ENCODE data around the gene TMEM235. TPM values are rescaled to one million over a fixed set of nuclear protein-coding genes. Genes with fewer than 3 reads are reported as not detected.

Gene TMEM235
- total and polyA plus RNA-seq, 9 of the 15 experiments (the other 6 are each of a cell fraction or from before 2014, with no cell fraction given) = not detected

- peak; percentile 91 for TF ChIP-seq ZBTB33 (CRISPR knock-in tag; IDR thresholded peaks at IDR 0.05)
- TF ChIP-seq ZNF124 (CRISPR knock-in tag; IDR thresholded peaks at IDR 0.05) = no peak
Measured at GRCh38 chr17:78255029-78255656, 23.7 kb downstream of the TMEM235 start (continued).

- Histone ChIP-seq H3K9ac (ENCODE audit: insufficient read depth in 1 of 2, low read depth in 2 of 2, low read length in 2 of 2) (peak overlapping the region; percentile 74 to 89; a peak in 2 of 4 replicates), H3K4me2 (ENCODE audit: insufficient read depth, low read length) (peak overlapping the region; percentile 82), H3K27ac (ENCODE audit: extremely low read depth, low read depth, low read length) (peak overlapping the region; percentile 78), H3K9me3 (replicated peaks; ENCODE audit: control insufficient read depth, insufficient read depth, low read depth, low read length) (no peaks in the 10 kb centered on the region), H2AFZ (ENCODE audit: low read depth, low read length) (peak overlapping the region; percentile 26; the same call in 1 of the 2 replicates), H4K20me1 (replicated peaks; ENCODE audit: control insufficient read depth, insufficient read depth, low read length) (no peaks in the 10 kb centered on the region), H3K4me3 (no peak overlapping the region), H3K36me3 (ENCODE audit: control insufficient read depth, insufficient read depth, low read length) (no peaks in the 10 kb centered on the region), H3K79me2 (ENCODE audit: control insufficient read depth, insufficient read depth, low read length) (peaks cover 25% of the 10 kb centered on the region), H3K4me1 (replicated peaks in 1 of 2; ENCODE audit: control insufficient read depth in 2 of 2, insufficient read depth in 2 of 2, low read length in 2 of 2) (peaks cover 69 to 88% of the 10 kb centered on the region in 2 experiments), H3K27me3 (ENCODE audit: control insufficient read depth in 2 of 2, insufficient read depth in 2 of 2, low read length in 2 of 2) (no peaks in the 10 kb centered on the region), H3K9me1 (ENCODE audit: control insufficient read depth, insufficient read depth, low read length) (no peaks in the 10 kb centered on the region)
- DNase-seq (ENCODE audit: extremely low read depth in 1 of 4, low spot score in 3 of 4) = peak in 1 of 4 experiments; percentile 41
- WGBS (ENCODE audit: insufficient coverage, low coverage, missing lambda C conversion rate) = 29% methylated on average over 14 of the region's 14 CpGs
- CTCF ChIA-PET (ENCODE audit: low intra/inter-chr PET ratio) = no interaction called here
- intact Hi-C loops (cut with micrococcal nuclease) = no loop called here
- ATAC-seq = no peak
- FAIRE-seq = peak; percentile 71
- no TSS peak for BruUV-seq (replicated peaks)
- in situ Hi-C loops (cut with MboI) = no loop called here
- POLR2A ChIA-PET = interaction anchor here (0.5 to 1.9 kb wide), 7 partner anchors 11 to 1700 kb away, joined by 3 to 6 read pairs (median 4); no protein-coding TSS in a partner anchor
- TF ChIP-seq ZFPM2 (CRISPR knock-in tag; IDR thresholded peaks at IDR 0.05) (no peak), TEAD1 (CRISPR knock-in tag; IDR thresholded peaks at IDR 0.05) (0 out of 4 replicates have a peak, but pooled peaks of 1 of the 2 experiments have one; percentile 22), ZNF79 (CRISPR knock-in tag; IDR thresholded peaks at IDR 0.05; ENCODE audit: low read depth) (0 out of 2 replicates have a peak, but pooled peaks have one; percentile 32), ZBTB12 (CRISPR knock-in tag; IDR thresholded peaks at IDR 0.05) (no peak), ZNF785 (CRISPR knock-in tag; IDR thresholded peaks at IDR 0.05) (no peak), KLF6 (CRISPR knock-in tag; IDR thresholded peaks at IDR 0.05; ENCODE audit: borderline replicate concordance) (0 out of 2 replicates have a peak, but pooled peaks have one; percentile 38), CBFB (CRISPR knock-in tag; IDR thresholded peaks at IDR 0.05) (no peak; the same call in 1 of the 2 replicates), CCNT2 (IDR thresholded peaks at IDR 0.05; ENCODE audit: borderline replicate concordance, extremely low read depth, insufficient read length, low read depth, low read length) (no peak), ADNP (tag; IDR thresholded peaks at IDR 0.05) (no peak), ZNF699 (CRISPR knock-in tag; IDR thresholded peaks at IDR 0.05; ENCODE audit: insufficient replicate concordance) (no peak), STAT5B (CRISPR knock-in tag; IDR thresholded peaks at IDR 0.05) (no peak), EWSR1 (IDR thresholded peaks at IDR 0.05; ENCODE audit: borderline replicate concordance, low read depth, partially characterized antibody) (no peak), CCAR2 (IDR thresholded peaks at IDR 0.05; ENCODE audit: low read depth, low read length) (no peak)
Measured at GRCh38 chr17:78255953-78256706, 24.7 kb downstream of the TMEM235 start.
